CD14-positive monocyte (primary cell): ENCODE results near the gene LAX1. TPM values are rescaled to one million over a fixed set of nuclear protein-coding genes. Genes with fewer than 3 reads are reported as not detected.

ENCODE experiments used
- DNase-seq, 3 donors: peaks; one replicate each; pipeline ENCODE4 v3.0.0-alpha.2; 2011 to 2022
- H2AFZ ChIP-seq: 2 replicates; pipeline ENCODE4 v1.6.0; 2012; ENCODE audit warnings: mild to moderate bottlenecking, low read depth, low read length, inconsistent platforms; ENCODE audit not compliant: insufficient read depth, poor library complexity, severe bottlenecking
- H3K27ac ChIP-seq, 2 donors: 1 replicate in 1 of 2; 2 replicates in 1 of 2; pipeline ENCODE4 v1.5.1; 2012 to 2013; ENCODE audit warnings: low read length in 2 of 2, control low read depth in 1 of 2, inconsistent platforms in 1 of 2, low read depth in 1 of 2, mild to moderate bottlenecking in 1 of 2
- H3K27me3 ChIP-seq, 2 donors: one replicate each; pipeline versions ENCODE4 v1.6.0 to v1.6.1; 2011 to 2013; ENCODE audit warnings: low read length in 2 of 2; ENCODE audit not compliant: control insufficient read depth in 2 of 2, insufficient read depth in 2 of 2
- H3K36me3 ChIP-seq, 2 donors: replicated peaks in 1 of 2; 1 replicate in 1 of 2; 2 replicates in 1 of 2; pipeline versions ENCODE4 v1.5.1 to v1.6.1; 2012 to 2013; ENCODE audit warnings: low read length in 2 of 2, control low read depth in 1 of 2, inconsistent platforms in 1 of 2, mild to moderate bottlenecking in 1 of 2; ENCODE audit not compliant: insufficient read depth in 2 of 2, control insufficient read depth in 1 of 2
- H3K4me1 ChIP-seq, 2 donors: 1 replicate in 1 of 2; 2 replicates in 1 of 2; pipeline versions ENCODE4 v1.5.1 to v1.6.1; 2012 to 2013; ENCODE audit warnings: low read length in 2 of 2, control low read depth in 1 of 2, inconsistent platforms in 1 of 2, mild to moderate bottlenecking in 1 of 2, moderate library complexity in 1 of 2; ENCODE audit not compliant: insufficient read depth in 2 of 2, control insufficient read depth in 1 of 2
- H3K4me2 ChIP-seq: replicated peaks from 2 replicates; pipeline ENCODE3; 2012; ENCODE audit warnings: low read length, moderate library complexity, mild to moderate bottlenecking; ENCODE audit not compliant: poor library complexity, severe bottlenecking; ENCODE audit errors: extremely low read depth
- H3K4me3 ChIP-seq, 3 experiments: fragments of 200-600 bp in 1 of 3; sonication (generic) in 1 of 3; replicated peaks in 1 of 3; 1 replicate in 2 of 3; 2 replicates in 1 of 3; pipeline ENCODE4 v1.5.1; 2011 to 2013; ENCODE audit warnings: low read length in 3 of 3, mild to moderate bottlenecking in 3 of 3, control low read depth in 2 of 3, low read depth in 2 of 3, inconsistent platforms in 1 of 3, moderate library complexity in 1 of 3
- H3K79me2 ChIP-seq: 2 replicates; pipeline ENCODE4 v1.6.0; 2012; ENCODE audit warnings: mild to moderate bottlenecking, control low read depth, inconsistent platforms, low read length, moderate library complexity; ENCODE audit not compliant: insufficient read depth
- H3K9ac ChIP-seq: 2 replicates; pipeline ENCODE4 v1.6.0; 2017; ENCODE audit warnings: low read length, mild to moderate bottlenecking; ENCODE audit not compliant: insufficient read depth, poor library complexity, severe bottlenecking
- H3K9me3 ChIP-seq, 2 donors: replicated peaks in 1 of 2; 1 replicate in 1 of 2; 2 replicates in 1 of 2; pipeline versions ENCODE4 v1.5.1 to v1.6.1; 2012 to 2013; ENCODE audit warnings: low read length in 2 of 2, control low read depth in 1 of 2; ENCODE audit not compliant: control insufficient read depth in 1 of 2, insufficient read depth in 1 of 2
- H4K20me1 ChIP-seq: 2 replicates; pipeline ENCODE4 v1.6.0; 2012; ENCODE audit warnings: mild to moderate bottlenecking, low read length, control low read depth, moderate library complexity; ENCODE audit not compliant: insufficient read depth
- H3K27ac Mint-ChIP-seq, 7 donors: one replicate each; pipeline ENCODE4 v1.8.0; 2020; ENCODE audit warnings: mild to moderate bottlenecking in 7 of 7, mixed read lengths in 7 of 7, moderate library complexity in 6 of 7, inconsistent platforms in 2 of 7
- H3K27me3 Mint-ChIP-seq, 3 donors: one replicate each; pipeline ENCODE4 v1.8.0; 2021 to 2022; ENCODE audit warnings: low read depth in 3 of 3, mild to moderate bottlenecking in 3 of 3, mixed read lengths in 3 of 3, moderate library complexity in 3 of 3, inconsistent platforms in 1 of 3
- H3K36me3 Mint-ChIP-seq, 2 donors: one replicate each; pipeline ENCODE4 v1.8.0; 2020; ENCODE audit warnings: mixed read lengths in 2 of 2, inconsistent platforms in 1 of 2, mild to moderate bottlenecking in 1 of 2
- H3K4me1 Mint-ChIP-seq: one replicate; pipeline ENCODE4 v1.8.0; 2020; ENCODE audit warnings: mild to moderate bottlenecking, mixed read lengths
- H3K4me3 Mint-ChIP-seq, 2 donors: one replicate each; pipeline ENCODE4 v1.8.0; 2020; ENCODE audit warnings: mild to moderate bottlenecking in 2 of 2, mixed read lengths in 2 of 2, moderate library complexity in 1 of 2
- H3K9me3 Mint-ChIP-seq, 7 donors: one replicate each; pipeline ENCODE4 v1.8.0; 2020 to 2022; ENCODE audit warnings: mixed read lengths in 7 of 7, mild to moderate bottlenecking in 6 of 7, moderate library complexity in 6 of 7, inconsistent platforms in 2 of 7
- WGBS: methylation state at CpG from one replicate; pipeline ENCODE4 v1.1.5; 2013; ENCODE audit warnings: missing lambda C conversion rate; ENCODE audit not compliant: insufficient coverage; 5-methylcytosine and 5-hydroxymethylcytosine counted together
- intact Hi-C, 2 donors: fragments of 100-400 bp; cut with micrococcal nuclease; formaldehyde crosslinking; loops; one replicate each; pipeline versions ENCODE4 v1.15.0 to v1.15.1; 2023
- polyA plus RNA-seq, 3 donors: library from polyadenylated mRNA; depleted of rRNA in 1 of 3; unstranded in 2 of 3; stranded (reverse) in 1 of 3; fragments of 300-500 nt in 2 of 3; fragments of >200 nt in 1 of 3; fragmentation: Illumina TruSeq in 2 of 3; gene quantifications; 1 replicate in 2 of 3; 2 replicates in 1 of 3; pipeline ENCODE4 v1.2.3, GENCODE V29; 2012 to 2021
- TF ChIP-seq, protein P1 (sequence below): fragments of 200-600 bp; IDR thresholded peaks from one replicate; pipeline ENCODE4 v1.8.0; 2022; ENCODE audit warnings: antibody characterized with exemption, mild to moderate bottlenecking

Gene LAX1
- polyA plus RNA-seq, 3 donors, result 0.07 TPM; not detected in 2

DNA sequence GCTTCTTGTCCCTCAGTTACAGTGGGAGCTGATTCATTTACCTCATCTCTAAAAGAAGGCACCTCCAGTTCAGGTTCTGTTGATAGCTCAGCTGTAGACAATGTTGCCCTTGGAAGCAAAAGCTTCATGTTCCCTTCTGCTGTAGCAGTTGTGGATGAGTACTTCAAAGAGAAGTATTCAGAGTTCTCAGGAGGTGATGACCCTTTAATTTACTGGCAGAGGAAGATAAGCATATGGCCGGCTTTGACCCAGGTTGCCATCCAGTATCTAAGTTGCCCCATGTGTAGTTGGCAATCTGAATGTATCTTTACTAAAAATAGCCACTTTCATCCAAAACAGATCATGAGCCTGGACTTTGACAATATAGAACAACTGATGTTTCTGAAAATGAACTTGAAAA lies 35.0 kb downstream of the LAX1 start:
- H3K4me1 Mint-ChIP-seq, result peaks cover 33% of the 10 kb centered on the region
- no peaks in the 10 kb centered on the region for H3K27me3 ChIP-seq
- no CpG with 5 or more reads among the region's 1 CpG for WGBS
- H2AFZ ChIP-seq, result no peak overlapping the region
- no peak overlapping the region for H3K9ac ChIP-seq
- no peak overlapping the region for H3K4me3 Mint-ChIP-seq
- H3K9me3 Mint-ChIP-seq, result no peaks in the 10 kb centered on the region
- peak overlapping the region in 1 of 2 donors; percentile 15 for H3K27ac ChIP-seq
- H3K9me3 ChIP-seq, result no peaks in the 10 kb centered on the region
- TF ChIP-seq, protein P1, sequence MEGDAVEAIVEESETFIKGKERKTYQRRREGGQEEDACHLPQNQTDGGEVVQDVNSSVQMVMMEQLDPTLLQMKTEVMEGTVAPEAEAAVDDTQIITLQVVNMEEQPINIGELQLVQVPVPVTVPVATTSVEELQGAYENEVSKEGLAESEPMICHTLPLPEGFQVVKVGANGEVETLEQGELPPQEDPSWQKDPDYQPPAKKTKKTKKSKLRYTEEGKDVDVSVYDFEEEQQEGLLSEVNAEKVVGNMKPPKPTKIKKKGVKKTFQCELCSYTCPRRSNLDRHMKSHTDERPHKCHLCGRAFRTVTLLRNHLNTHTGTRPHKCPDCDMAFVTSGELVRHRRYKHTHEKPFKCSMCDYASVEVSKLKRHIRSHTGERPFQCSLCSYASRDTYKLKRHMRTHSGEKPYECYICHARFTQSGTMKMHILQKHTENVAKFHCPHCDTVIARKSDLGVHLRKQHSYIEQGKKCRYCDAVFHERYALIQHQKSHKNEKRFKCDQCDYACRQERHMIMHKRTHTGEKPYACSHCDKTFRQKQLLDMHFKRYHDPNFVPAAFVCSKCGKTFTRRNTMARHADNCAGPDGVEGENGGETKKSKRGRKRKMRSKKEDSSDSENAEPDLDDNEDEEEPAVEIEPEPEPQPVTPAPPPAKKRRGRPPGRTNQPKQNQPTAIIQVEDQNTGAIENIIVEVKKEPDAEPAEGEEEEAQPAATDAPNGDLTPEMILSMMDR, result no peak
- no peak overlapping the region for H3K4me3 ChIP-seq
- peak overlapping the region in 1 of 7 donors; percentile 12 for H3K27ac Mint-ChIP-seq
- H3K36me3 ChIP-seq, result peaks cover 18 to 73% of the 10 kb centered on the region in 2 donors
- peaks cover 0 to 2% (median 0%) of the 10 kb centered on the region in 3 donors for H3K27me3 Mint-ChIP-seq
- peaks cover 94% of the 10 kb centered on the region for H3K79me2 ChIP-seq
- H4K20me1 ChIP-seq, result peaks cover 91% of the 10 kb centered on the region
- peaks cover 10 to 22% of the 10 kb centered on the region in 2 donors for H3K4me1 ChIP-seq
- DNase-seq, result no peak
- H3K4me2 ChIP-seq, result no peak overlapping the region
- H3K36me3 Mint-ChIP-seq, result peaks cover 38 to 53% of the 10 kb centered on the region in 2 donors
- intact Hi-C loops, result loop anchor here (5.0 to 10.0 kb wide), 2 partner anchors 38 to 55 kb away; no protein-coding TSS in a partner anchor

DNA sequence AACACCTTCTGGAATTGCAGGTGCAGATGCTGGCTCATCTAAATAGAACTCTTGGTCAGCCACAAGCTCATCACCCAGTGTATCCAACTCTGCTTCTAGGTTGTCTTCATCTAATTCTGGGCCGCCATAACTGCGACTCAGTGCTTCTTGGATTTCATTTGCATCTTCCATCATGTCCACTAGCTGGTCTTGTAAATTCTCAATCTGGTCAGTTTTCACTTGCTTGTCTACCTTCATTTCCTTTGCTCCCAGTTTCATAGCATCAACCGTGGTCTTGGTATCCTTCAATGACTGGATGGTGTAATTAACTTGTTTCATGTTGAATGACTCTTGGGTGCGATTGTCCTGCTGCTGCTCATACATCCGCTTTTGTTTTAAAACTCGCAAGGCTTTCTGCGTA lies 40.7 kb downstream of the LAX1 start:
- H3K9ac ChIP-seq, result no peak overlapping the region
- H3K4me2 ChIP-seq, result no peak overlapping the region
- peaks cover 100% of the 10 kb centered on the region for H4K20me1 ChIP-seq
- TF ChIP-seq, protein P1, result no peak
- H3K4me1 ChIP-seq, result no peaks in the 10 kb centered on the region
- no peak overlapping the region for H3K4me3 ChIP-seq
- H3K27me3 Mint-ChIP-seq, result no peaks in the 10 kb centered on the region
- H3K27ac ChIP-seq, result no peak overlapping the region
- peaks cover 39 to 85% of the 10 kb centered on the region in 2 donors for H3K36me3 ChIP-seq
- H3K36me3 Mint-ChIP-seq, result peaks cover 47 to 80% of the 10 kb centered on the region in 2 donors
- H3K27ac Mint-ChIP-seq, result peak overlapping the region in 2 of 7 donors; percentile 6 to 38
- no peak for DNase-seq
- intact Hi-C loops, result no loop called here
- H3K4me1 Mint-ChIP-seq, result no peaks in the 10 kb centered on the region
- no peaks in the 10 kb centered on the region for H3K9me3 Mint-ChIP-seq
- 100% methylated on average over 5 of the region's 7 CpGs for WGBS
- peaks cover 98% of the 10 kb centered on the region for H3K79me2 ChIP-seq
- H3K9me3 ChIP-seq, result no peaks in the 10 kb centered on the region
- H2AFZ ChIP-seq, result no peak overlapping the region
- H3K27me3 ChIP-seq, result no peaks in the 10 kb centered on the region
- no peak overlapping the region for H3K4me3 Mint-ChIP-seq
